Type B pancreatic cell (in vitro differentiated cells): Measurements from ENCODE around the gene KCNC1. TPM values are rescaled to one million over a fixed set of nuclear protein-coding genes. Genes with fewer than 3 reads are reported as not detected.
A peak's percentile ranks its signal among the peaks of the same experiment; 100 is the strongest.

Experiments used
- DNase-seq: peaks from one replicate; pipeline ENCODE4 v3.0.0; 2021; ENCODE audit warnings: mixed read lengths; ENCODE audit not compliant: unreplicated experiment; ENCODE audit errors: extremely low spot score
- H3K27ac Mint-ChIP-seq: 2 replicates; pipeline ENCODE4 v1.8.0; 2021; ENCODE audit warnings: mild to moderate bottlenecking, mixed read lengths
- H3K27me3 Mint-ChIP-seq: 2 replicates; pipeline ENCODE4 v1.8.0; 2021; ENCODE audit warnings: mixed read lengths
- H3K36me3 Mint-ChIP-seq: 2 replicates; pipeline ENCODE4 v1.8.0; 2021; ENCODE audit warnings: mixed read lengths
- H3K4me1 Mint-ChIP-seq: one replicate; pipeline ENCODE4 v1.8.0; 2021; ENCODE audit warnings: mixed read lengths; ENCODE audit not compliant: unreplicated experiment
- H3K4me3 Mint-ChIP-seq: 2 replicates; pipeline ENCODE4 v1.8.0; 2021; ENCODE audit warnings: mild to moderate bottlenecking, mixed read lengths
- H3K9me3 Mint-ChIP-seq: 2 replicates; pipeline ENCODE4 v1.8.0; 2021; ENCODE audit warnings: mixed read lengths
- total RNA-seq: library from RNA; stranded (reverse); gene quantifications from 2 replicates; pipeline ENCODE4 v1.2.1, GENCODE V29; 2021; ENCODE audit warnings: low replicate concordance
- TF ChIP-seq, protein P1 (sequence below): fragments of 200-600 bp; sonication (generic); conservative IDR thresholded peaks from 2 replicates; pipeline ENCODE4 v1.5.0; 2021; ENCODE audit warnings: antibody characterized with exemption, mild to moderate bottlenecking

KCNC1 gene
- total RNA-seq, 1 donor from 2014 or later: 2.8 TPM

DNA sequence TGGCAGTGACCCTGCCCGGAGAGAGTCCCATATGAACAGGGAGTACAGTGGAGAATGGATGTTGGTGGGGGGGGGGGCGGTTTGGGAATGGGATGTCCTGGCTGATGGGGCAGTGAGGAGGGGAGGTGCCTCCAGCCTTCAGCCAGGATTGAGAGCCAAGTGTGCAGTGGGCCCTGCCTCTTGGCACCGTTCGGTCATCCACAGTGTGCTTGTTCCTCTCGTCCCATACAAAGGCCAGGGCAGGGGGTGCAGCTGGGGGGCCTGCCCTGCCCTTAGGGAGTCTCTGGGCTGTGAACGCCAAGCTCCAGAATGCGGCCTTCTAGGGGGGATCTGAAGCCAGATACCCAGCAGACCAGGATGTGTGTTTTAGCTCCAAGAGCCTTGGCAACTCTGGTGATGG lies 34.0 kb downstream of the KCNC1 start:
- H3K36me3 Mint-ChIP-seq: no peaks in the 10 kb centered on the region
- DNase-seq: no peak
- H3K9me3 Mint-ChIP-seq: no peaks in the 10 kb centered on the region
- H3K27ac Mint-ChIP-seq: no peak overlapping the region
- peaks cover 29% of the 10 kb centered on the region for H3K4me1 Mint-ChIP-seq
- H3K4me3 Mint-ChIP-seq: no peak overlapping the region
- TF ChIP-seq, protein P1, sequence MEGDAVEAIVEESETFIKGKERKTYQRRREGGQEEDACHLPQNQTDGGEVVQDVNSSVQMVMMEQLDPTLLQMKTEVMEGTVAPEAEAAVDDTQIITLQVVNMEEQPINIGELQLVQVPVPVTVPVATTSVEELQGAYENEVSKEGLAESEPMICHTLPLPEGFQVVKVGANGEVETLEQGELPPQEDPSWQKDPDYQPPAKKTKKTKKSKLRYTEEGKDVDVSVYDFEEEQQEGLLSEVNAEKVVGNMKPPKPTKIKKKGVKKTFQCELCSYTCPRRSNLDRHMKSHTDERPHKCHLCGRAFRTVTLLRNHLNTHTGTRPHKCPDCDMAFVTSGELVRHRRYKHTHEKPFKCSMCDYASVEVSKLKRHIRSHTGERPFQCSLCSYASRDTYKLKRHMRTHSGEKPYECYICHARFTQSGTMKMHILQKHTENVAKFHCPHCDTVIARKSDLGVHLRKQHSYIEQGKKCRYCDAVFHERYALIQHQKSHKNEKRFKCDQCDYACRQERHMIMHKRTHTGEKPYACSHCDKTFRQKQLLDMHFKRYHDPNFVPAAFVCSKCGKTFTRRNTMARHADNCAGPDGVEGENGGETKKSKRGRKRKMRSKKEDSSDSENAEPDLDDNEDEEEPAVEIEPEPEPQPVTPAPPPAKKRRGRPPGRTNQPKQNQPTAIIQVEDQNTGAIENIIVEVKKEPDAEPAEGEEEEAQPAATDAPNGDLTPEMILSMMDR: no peak
- peaks cover 6% of the 10 kb centered on the region for H3K27me3 Mint-ChIP-seq

DNA sequence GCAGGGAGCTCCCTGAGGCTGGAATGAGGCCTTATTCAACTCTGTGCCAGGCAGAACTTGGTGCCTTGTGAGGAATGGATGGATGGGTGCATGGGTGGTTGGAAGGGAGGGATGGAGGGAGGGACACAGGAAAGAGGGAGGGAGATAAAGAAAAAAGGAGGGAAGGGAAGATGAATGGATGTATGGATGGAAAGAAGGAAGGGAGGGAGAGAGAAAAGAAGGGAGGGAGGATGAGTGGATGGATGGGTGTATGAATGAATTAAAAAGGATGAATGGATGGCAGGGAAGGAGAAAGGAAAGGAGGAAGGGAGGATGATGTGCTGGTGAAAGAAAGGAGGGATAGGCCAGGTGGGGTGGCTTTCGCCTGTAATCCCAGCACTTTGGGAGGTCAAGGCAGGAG lies 34.6 kb downstream of the KCNC1 start:
- Mint-ChIP-seq H3K4me1 (peaks cover 26% of the 10 kb centered on the region), H3K9me3 (no peaks in the 10 kb centered on the region), H3K36me3 (no peaks in the 10 kb centered on the region), H3K27me3 (peaks cover 3% of the 10 kb centered on the region), H3K27ac (no peak overlapping the region), H3K4me3 (no peak overlapping the region)
- no peak for DNase-seq
- TF ChIP-seq, protein P1: no peak

DNA sequence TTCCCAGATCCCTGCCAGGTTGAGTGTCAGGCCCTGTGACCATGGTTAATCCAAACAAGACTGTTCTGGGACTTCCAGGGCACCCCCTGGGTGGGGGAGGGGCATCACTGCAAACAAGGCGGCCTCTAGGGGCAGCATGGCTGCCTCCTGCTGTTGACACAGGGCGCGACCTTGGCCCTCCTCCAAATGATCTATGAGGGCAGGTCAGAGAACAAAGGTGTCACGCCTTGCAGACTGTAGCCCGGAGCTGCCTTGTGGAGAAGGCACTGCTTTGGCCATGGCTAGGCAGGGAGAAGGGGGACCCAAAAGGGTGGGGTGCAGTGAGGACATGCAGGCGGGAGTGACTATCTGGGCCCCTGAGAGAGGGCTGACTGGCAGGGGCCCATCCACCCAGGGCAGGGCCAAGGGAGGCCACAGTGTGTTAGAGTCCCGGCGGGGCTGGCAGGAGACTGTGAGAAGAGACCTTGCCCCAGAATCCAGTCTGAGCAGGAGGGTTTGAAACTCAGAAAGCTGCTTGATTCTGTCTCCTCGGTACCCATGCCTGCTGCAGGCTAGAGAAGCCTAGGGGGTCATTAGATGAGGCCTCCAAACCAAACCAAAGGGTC lies 35.6 kb downstream of the KCNC1 start:
- Mint-ChIP-seq H3K4me1 (peaks cover 18% of the 10 kb centered on the region), H3K27me3 (peaks cover 2% of the 10 kb centered on the region), H3K36me3 (no peaks in the 10 kb centered on the region), H3K9me3 (no peaks in the 10 kb centered on the region), H3K4me3 (no peak overlapping the region), H3K27ac (no peak overlapping the region)
- DNase-seq: no peak
- TF ChIP-seq, protein P1: peak; percentile 39

DNA sequence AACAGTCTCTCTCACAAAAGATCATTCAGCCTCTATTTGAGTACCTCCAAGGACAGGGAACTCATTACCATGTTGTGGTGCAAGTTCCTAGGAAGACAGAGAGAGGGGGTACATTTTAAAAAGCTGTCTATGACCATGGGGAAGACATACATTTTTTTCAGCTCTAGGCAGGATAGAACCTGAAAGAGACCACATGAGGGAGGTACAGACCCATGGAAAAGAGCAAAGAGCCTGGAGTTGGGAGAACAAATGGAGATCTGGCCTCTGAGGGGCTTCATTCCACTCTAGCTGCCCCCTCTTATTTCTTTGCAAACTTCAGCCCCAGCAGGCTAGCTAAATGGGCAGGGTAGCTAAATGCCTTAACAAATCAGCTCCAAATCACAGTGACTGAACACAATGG lies 36.3 kb downstream of the KCNC1 start:
- peaks cover 2% of the 10 kb centered on the region for H3K27me3 Mint-ChIP-seq
- TF ChIP-seq, protein P1: no peak
- peaks cover 10% of the 10 kb centered on the region for H3K4me1 Mint-ChIP-seq
- DNase-seq: no peak
- H3K4me3 Mint-ChIP-seq: no peak overlapping the region
- no peak overlapping the region for H3K27ac Mint-ChIP-seq
- no peaks in the 10 kb centered on the region for H3K36me3 Mint-ChIP-seq
- H3K9me3 Mint-ChIP-seq: no peaks in the 10 kb centered on the region

DNA sequence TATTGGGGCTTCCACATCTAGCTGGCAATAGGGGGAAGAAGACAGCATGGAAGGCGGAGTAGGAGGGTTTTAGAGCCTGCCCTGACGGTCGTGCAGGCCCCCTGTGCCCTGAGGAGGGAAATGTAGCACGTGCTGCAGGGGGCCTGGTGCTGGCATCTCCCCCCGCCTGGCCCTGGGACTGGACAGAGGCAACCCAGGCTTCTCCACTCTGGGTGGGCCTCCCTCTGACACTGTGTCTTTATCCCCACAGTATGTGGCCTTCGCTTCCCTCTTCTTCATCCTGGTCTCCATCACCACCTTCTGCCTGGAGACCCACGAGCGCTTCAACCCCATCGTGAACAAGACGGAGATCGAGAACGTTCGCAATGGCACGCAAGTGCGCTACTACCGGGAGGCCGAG lies 36.8 kb downstream of the KCNC1 start:
- Mint-ChIP-seq H3K27me3 (peaks cover 2% of the 10 kb centered on the region), H3K4me1 (peaks cover 6% of the 10 kb centered on the region), H3K4me3 (no peak overlapping the region), H3K36me3 (no peaks in the 10 kb centered on the region), H3K9me3 (no peaks in the 10 kb centered on the region), H3K27ac (no peak overlapping the region)
- TF ChIP-seq, protein P1: no peak
- no peak for DNase-seq
